Measurements from ENCODE around the gene NF2. TPM values are rescaled to one million over a fixed set of nuclear protein-coding genes. Genes with fewer than 3 reads are reported as not detected.
A peak's percentile ranks its signal among the peaks of the same experiment; 100 is the strongest.

Gene NF2
- total RNA-seq: 67.9 and 71.0 TPM in 2 replicates
- long read RNA-seq, partial matches to known transcripts: 2 of 11 reads
- long read RNA-seq, other reads (novel, unspliced or antisense): 8 of 11 reads

- TF ChIP-seq, protein P1, sequence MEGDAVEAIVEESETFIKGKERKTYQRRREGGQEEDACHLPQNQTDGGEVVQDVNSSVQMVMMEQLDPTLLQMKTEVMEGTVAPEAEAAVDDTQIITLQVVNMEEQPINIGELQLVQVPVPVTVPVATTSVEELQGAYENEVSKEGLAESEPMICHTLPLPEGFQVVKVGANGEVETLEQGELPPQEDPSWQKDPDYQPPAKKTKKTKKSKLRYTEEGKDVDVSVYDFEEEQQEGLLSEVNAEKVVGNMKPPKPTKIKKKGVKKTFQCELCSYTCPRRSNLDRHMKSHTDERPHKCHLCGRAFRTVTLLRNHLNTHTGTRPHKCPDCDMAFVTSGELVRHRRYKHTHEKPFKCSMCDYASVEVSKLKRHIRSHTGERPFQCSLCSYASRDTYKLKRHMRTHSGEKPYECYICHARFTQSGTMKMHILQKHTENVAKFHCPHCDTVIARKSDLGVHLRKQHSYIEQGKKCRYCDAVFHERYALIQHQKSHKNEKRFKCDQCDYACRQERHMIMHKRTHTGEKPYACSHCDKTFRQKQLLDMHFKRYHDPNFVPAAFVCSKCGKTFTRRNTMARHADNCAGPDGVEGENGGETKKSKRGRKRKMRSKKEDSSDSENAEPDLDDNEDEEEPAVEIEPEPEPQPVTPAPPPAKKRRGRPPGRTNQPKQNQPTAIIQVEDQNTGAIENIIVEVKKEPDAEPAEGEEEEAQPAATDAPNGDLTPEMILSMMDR (IDR thresholded peaks at IDR 0.05): no peak
- Mint-ChIP-seq H3K9me3 (ENCODE audit: unreplicated experiment) (no peaks in the 10 kb centered on the region), H3K27me3 (ENCODE audit: unreplicated experiment) (no peaks in the 10 kb centered on the region), H3K27ac (ENCODE audit: unreplicated experiment) (peak within 1 kb of the TSS; percentile 99), H3K4me1 (ENCODE audit: unreplicated experiment) (peaks cover 41% of the 10 kb centered on the region), H3K36me3 (ENCODE audit: unreplicated experiment) (peaks cover 5% of the 10 kb centered on the region), H3K4me3 (ENCODE audit: unreplicated experiment) (peak within 1 kb of the TSS; percentile 86)
- peak; percentile 99 for DNase-seq (ENCODE audit: extremely low spot score, unreplicated experiment)
Measured at GRCh38 chr22:29603358-29604075, at the start of gene NF2. Gene NF2 (plus strand): TSS chr22:29603633. CDS start chr22:29603999, 366 bp downstream.

GRCh38 chr22:29555065-29555644 lies 48.3 kb upstream of the NF2 start:
- Mint-ChIP-seq H3K27ac (ENCODE audit: unreplicated experiment) (peak overlapping the region; percentile 91), H3K36me3 (ENCODE audit: unreplicated experiment) (peaks cover 21% of the 10 kb centered on the region), H3K27me3 (ENCODE audit: unreplicated experiment) (no peaks in the 10 kb centered on the region), H3K4me1 (ENCODE audit: unreplicated experiment) (peaks cover 13% of the 10 kb centered on the region), H3K4me3 (ENCODE audit: unreplicated experiment) (peak overlapping the region; percentile 45), H3K9me3 (ENCODE audit: unreplicated experiment) (no peaks in the 10 kb centered on the region)
- TF ChIP-seq, protein P1 (IDR thresholded peaks at IDR 0.05): no peak
- no peak for DNase-seq (ENCODE audit: extremely low spot score, unreplicated experiment)

DNA sequence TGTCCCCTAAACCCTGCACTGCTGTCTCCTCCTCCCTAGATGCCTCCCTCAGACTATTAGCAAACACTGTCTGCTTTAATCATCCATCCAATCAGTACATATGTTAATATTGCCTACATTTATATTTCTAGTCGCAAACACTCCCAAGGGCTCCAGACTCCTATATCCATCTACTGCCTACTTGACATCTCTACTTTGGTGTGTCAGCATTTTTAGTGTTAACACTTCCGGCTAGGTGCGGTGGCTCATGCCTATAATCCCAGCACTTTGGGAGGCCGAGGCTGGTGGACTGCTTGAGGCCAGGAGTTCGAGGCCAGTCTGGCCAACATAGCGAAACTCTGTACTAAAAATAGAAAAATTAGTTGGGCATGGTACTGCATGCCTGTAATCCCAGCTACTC lies 44.4 kb upstream of the NF2 start:
- TF ChIP-seq, protein P1 (IDR thresholded peaks at IDR 0.05): no peak
- Mint-ChIP-seq H3K9me3 (ENCODE audit: unreplicated experiment) (no peaks in the 10 kb centered on the region), H3K36me3 (ENCODE audit: unreplicated experiment) (peaks cover 29% of the 10 kb centered on the region), H3K4me3 (ENCODE audit: unreplicated experiment) (no peak overlapping the region), H3K27me3 (ENCODE audit: unreplicated experiment) (no peaks in the 10 kb centered on the region), H3K27ac (ENCODE audit: unreplicated experiment) (no peak overlapping the region), H3K4me1 (ENCODE audit: unreplicated experiment) (peaks cover 5% of the 10 kb centered on the region)
- DNase-seq (ENCODE audit: extremely low spot score, unreplicated experiment): no peak

DNA sequence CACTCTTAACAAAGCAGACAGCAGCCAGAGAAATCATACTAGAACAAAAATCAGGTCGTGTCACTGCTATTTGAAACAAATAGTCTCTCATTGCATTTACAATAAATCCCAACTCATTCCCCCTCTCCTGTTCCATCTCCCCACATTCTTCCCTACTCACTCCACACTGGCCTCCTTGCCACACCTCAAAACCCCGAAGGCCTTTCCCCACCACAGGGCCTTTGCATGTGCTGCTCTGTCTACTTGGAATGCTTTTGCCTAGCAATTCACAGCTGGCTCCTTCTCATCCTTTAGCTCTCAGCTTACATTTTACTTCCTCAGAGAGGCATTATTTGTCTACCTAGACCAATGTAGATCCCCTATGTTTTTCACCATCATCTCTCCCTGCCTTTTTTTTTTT lies 43.6 kb upstream of the NF2 start:
- Mint-ChIP-seq H3K36me3 (ENCODE audit: unreplicated experiment) (peaks cover 29% of the 10 kb centered on the region), H3K27me3 (ENCODE audit: unreplicated experiment) (no peaks in the 10 kb centered on the region), H3K9me3 (ENCODE audit: unreplicated experiment) (no peaks in the 10 kb centered on the region), H3K27ac (ENCODE audit: unreplicated experiment) (no peak overlapping the region), H3K4me1 (ENCODE audit: unreplicated experiment) (peaks cover 3% of the 10 kb centered on the region), H3K4me3 (ENCODE audit: unreplicated experiment) (no peak overlapping the region)
- TF ChIP-seq, protein P1 (IDR thresholded peaks at IDR 0.05): no peak
- DNase-seq (ENCODE audit: extremely low spot score, unreplicated experiment): no peak
